GM12878 (cell line): Measurements from ENCODE around the gene CCDC177. TPM values are rescaled to one million over a fixed set of nuclear protein-coding genes. Genes with fewer than 3 reads are reported as not detected.

Source experiments
- ATAC-seq: fragments of 200-7000 bp; cut with Tn5 transposase; 3 replicates; pipeline ENCODE4 v1.9.1; 2020; ENCODE audit warnings: mild to moderate bottlenecking, moderate library complexity
- BruUV-seq: library from RNA; stranded (reverse); fragments of 400-500 nt; replicated peaks from 2 replicates; lab custom pipeline; 2021; lab: Mats Ljungman, UMichigan
- CTCF ChIA-PET: fragments of 300-600 bp; sonication (Branson Sonifier 250); formaldehyde crosslinking; extraction: SDS; loops from one replicate; lab custom pipeline; 2021; ENCODE audit warnings: inconsistent platforms; lab: Yijun Ruan, JAX
- POLR2A ChIA-PET: fragments of 350-600 bp; formaldehyde crosslinking; extraction: SDS; loops from one replicate; lab custom pipeline; 2021; ENCODE audit warnings: inconsistent platforms; lab: Charles Lee
- RAD21 ChIA-PET: fragments of 300-600 bp; sonication (Branson Sonifier 250); formaldehyde crosslinking; loops from one replicate; lab custom pipeline; 2023; ENCODE audit warnings: antibody characterized with exemption; ENCODE audit not compliant: unreplicated experiment; lab: Charles Lee
- SMC1A ChIA-PET: fragments of 300-600 bp; sonication (Branson Sonifier 250); formaldehyde crosslinking; loops from one replicate; lab custom pipeline; 2023; ENCODE audit not compliant: unreplicated experiment, uncharacterized antibody; lab: Charles Lee
- DNase-seq: peaks from one replicate; pipeline ENCODE4 v3.0.0-alpha.2; 2011; ENCODE audit warnings: low read depth, low spot score
- FAIRE-seq: peaks from 3 replicates; lab custom pipeline; 2011; peaks lifted over from hg19 to GRCh38; lab: Jason Lieb, UNC
- H2AFZ ChIP-seq: 2 replicates; pipeline ENCODE4 v1.6.0; 2011; ENCODE audit warnings: low read depth, low read length, control low read depth; ENCODE audit not compliant: control insufficient read depth
- H3K27ac ChIP-seq: 2 replicates; pipeline ENCODE4 v1.5.1; 2011; ENCODE audit warnings: control low read depth; ENCODE audit not compliant: control insufficient read depth, insufficient read depth
- H3K27me3 ChIP-seq, 2 experiments: replicated peaks in 1 of 2; 2 replicates each; pipeline versions ENCODE4 v1.6.0 to v1.6.1; 2011; ENCODE audit warnings: low read length in 1 of 2; ENCODE audit not compliant: control insufficient read depth in 2 of 2, insufficient read depth in 2 of 2
- H3K36me3 ChIP-seq, 2 experiments: 2 replicates each; pipeline ENCODE4 v1.5.1; 2011; ENCODE audit warnings: low read length in 1 of 2; ENCODE audit not compliant: control insufficient read depth in 2 of 2, insufficient read depth in 2 of 2
- H3K4me1 ChIP-seq: 2 replicates; pipeline ENCODE4 v1.6.1; 2011; ENCODE audit warnings: mild to moderate bottlenecking, low read length, moderate library complexity, mixed read lengths; ENCODE audit not compliant: control insufficient read depth, insufficient read depth
- H3K4me2 ChIP-seq: 2 replicates; pipeline ENCODE4 v1.6.0; 2011; ENCODE audit warnings: control low read depth; ENCODE audit not compliant: control insufficient read depth, insufficient read depth
- H3K4me3 ChIP-seq: fragments of 200-600 bp; sonication (generic); 2 replicates; pipeline ENCODE4 v1.5.1; 2016
- H3K79me2 ChIP-seq: 2 replicates; pipeline ENCODE4 v1.6.0; 2011; ENCODE audit warnings: low read length; ENCODE audit not compliant: control insufficient read depth, insufficient read depth
- H3K9ac ChIP-seq: 2 replicates; pipeline ENCODE4 v1.8.0; 2011; ENCODE audit warnings: low read length, control low read depth, mixed read lengths; ENCODE audit not compliant: control insufficient read depth, insufficient read depth
- H3K9me3 ChIP-seq: replicated peaks from 3 replicates; pipeline ENCODE4 v1.5.1; 2011; ENCODE audit warnings: mild to moderate bottlenecking, low read length; ENCODE audit not compliant: control insufficient read depth, insufficient read depth
- H4K20me1 ChIP-seq: 2 replicates; pipeline ENCODE4 v1.6.0; 2011; ENCODE audit not compliant: control insufficient read depth, insufficient read depth
- CTCF ChIP-seq, 3 experiments: IDR thresholded peaks in 2 of 3; conservative IDR thresholded peaks in 1 of 3; 2 replicates each; pipeline ENCODE4 v1.5.1; 2011; ENCODE audit warnings: low read depth in 3 of 3, low read length in 3 of 3, mild to moderate bottlenecking in 3 of 3, control low read depth in 2 of 3, moderate library complexity in 2 of 3, inconsistent platforms in 1 of 3, mixed read lengths in 1 of 3; ENCODE audit not compliant: control insufficient read depth in 2 of 3, insufficient read depth in 1 of 3; ENCODE audit errors: extremely low read depth in 1 of 3
- MXI1 ChIP-seq: fragments of 150-350 bp; IDR thresholded peaks from 2 replicates; pipeline ENCODE4 v1.6.1; 2011; ENCODE audit warnings: low read depth, mild to moderate bottlenecking, inconsistent platforms, low read length, improper control_type of control experiment
- RAD21 ChIP-seq: IDR thresholded peaks from 2 replicates; pipeline ENCODE4 v1.6.1; 2011; ENCODE audit warnings: mild to moderate bottlenecking, low read depth, low read length, moderate library complexity; ENCODE audit not compliant: insufficient read depth
- SMC3 ChIP-seq: IDR thresholded peaks from 2 replicates; pipeline ENCODE4 v1.6.1; 2011; ENCODE audit warnings: low read length, improper control_type of control experiment, borderline replicate concordance
- SREBF1 ChIP-seq: IDR thresholded peaks from 2 replicates; pipeline ENCODE4 v1.6.1; 2012; ENCODE audit warnings: mild to moderate bottlenecking, low read length
- ZBTB40 ChIP-seq: fragments of 450-650 bp; IDR thresholded peaks from 2 replicates; pipeline ENCODE4 v1.6.1; 2016; ENCODE audit warnings: mild to moderate bottlenecking, moderate library complexity, borderline replicate concordance
- WGBS: methylation state at CpG from one replicate; pipeline ENCODE4 v1.1.6; 2016; ENCODE audit warnings: low lambda C conversion rate; ENCODE audit not compliant: insufficient replicate concordance, insufficient coverage; ENCODE audit errors: missing lambda C conversion rate; 5-methylcytosine and 5-hydroxymethylcytosine counted together
- in situ Hi-C: fragments of 300-500 bp; cut with MboI; formaldehyde crosslinking; loops from 9 replicates; pipeline ENCODE4 v1.14.3; 2018; ENCODE audit warnings: mixed read lengths
- intact Hi-C: fragments of 100-400 bp; cut with micrococcal nuclease; formaldehyde crosslinking; loops from one replicate; pipeline ENCODE4 v1.14.2; 2022; ENCODE audit not compliant: unreplicated experiment
- polyA plus RNA-seq, 11 experiments: library from polyadenylated mRNA; depleted of rRNA in 4 of 11; unstranded in 6 of 11; stranded (reverse) in 5 of 11; fragments of >200 nt; fragmentation: Nextera tagmentation in 4 of 11; fragmentation: Illumina TruSeq in 1 of 11; extraction: Ambion mirVana in 4 of 11; extraction: Trizol in 1 of 11; gene quantifications; 1 replicate in 1 of 11; 2 replicates in 10 of 11; pipeline versions ENCODE4 v1.2.1 to v1.2.3, GENCODE V29; 2011 to 2016; ENCODE audit warnings: inconsistent platforms in 2 of 11, missing spikeins in 2 of 11, low read depth in 1 of 11
- total RNA-seq, 4 experiments: library from RNA; depleted of rRNA in 3 of 4; stranded (reverse); fragments of >200 nt in 3 of 4; fragmentation: Illumina TruSeq in 1 of 4; extraction: Trizol in 1 of 4; gene quantifications; 2 replicates each; pipeline versions ENCODE4 v1.2.1 to v1.2.3, GENCODE V29; 2013 to 2021

The CCDC177 gene
- total and polyA plus RNA-seq, 10 of the 15 experiments (the other 5 are each of a cell fraction or from before 2014, with no cell fraction given) = not detected

- TF ChIP-seq ZBTB40 = no peak
- TF ChIP-seq MXI1 = no peak
Measured at GRCh38 chr14:69536971-69537370, 37.7 kb downstream of the CCDC177 start (continued).

- POLR2A ChIA-PET = no interaction called here
- H3K4me3 ChIP-seq = no peak overlapping the region
- no peak overlapping the region for H3K27ac ChIP-seq
- no peaks in the 10 kb centered on the region for H3K36me3 ChIP-seq
- no peaks in the 10 kb centered on the region for H3K9me3 ChIP-seq
- intact Hi-C loops = no loop called here
- no peaks in the 10 kb centered on the region for H4K20me1 ChIP-seq
- no peak overlapping the region for H2AFZ ChIP-seq
- ATAC-seq = no peak
- in situ Hi-C loops = no loop called here
- no peak for DNase-seq
- no peak overlapping the region for H3K4me2 ChIP-seq
- H3K27me3 ChIP-seq = peaks cover 0 to 3% of the 10 kb centered on the region in 2 experiments; a peak in 2 of 4 replicates
- RAD21 ChIA-PET = no interaction called here
- no peak for FAIRE-seq
- peaks cover 1% of the 10 kb centered on the region for H3K4me1 ChIP-seq
- SMC1A ChIA-PET = interaction anchor here (0.7 to 1.1 kb wide), 2 partner anchors 15 to 342 kb away, joined by 3 read pairs; no protein-coding TSS in a partner anchor
- BruUV-seq = no TSS peak
- no peak overlapping the region for H3K9ac ChIP-seq
- CTCF ChIA-PET = interaction anchor here (0.9 to 1.6 kb wide), 5 partner anchors 13 to 293 kb away, joined by 3 to 5 read pairs (median 3); no protein-coding TSS in a partner anchor
- H3K79me2 ChIP-seq = no peaks in the 10 kb centered on the region
- 12% methylated on average over 4 of the region's 4 CpGs for WGBS
- TF ChIP-seq SREBF1 (no peak), SMC3 (peak; percentile 18; the same call in 1 of the 2 replicates), RAD21 (peak; percentile 43), CTCF (IDR thresholded peaks at IDR 0.05 in 2 of 3, conservative IDR thresholded peaks at IDR 0.05 in 1 of 3; ENCODE audit: control insufficient read depth in 2 of 3, extremely low read depth in 1 of 3, insufficient read depth in 1 of 3, low read depth in 3 of 3, low read length in 3 of 3) (peak; percentile 30 to 44 (median 38); a peak in 4 of 6 replicates)
Measured at GRCh38 chr14:69535230-69535848, 39.3 kb downstream of the CCDC177 start.
